ENCODE measurements around the gene ARFIP1.
"Not testable (repeated sequence)": the region's sequence is repeated elsewhere in the genome, so short reads cannot be mapped to it uniquely, and the experiment has no call there.

The ARFIP1 gene

GRCh38 chr4:152847376-152847775, 67.6 kb downstream of the ARFIP1 start:
- DNase-seq, result no peak

GRCh38 chr4:152848508-152848907, 68.8 kb downstream of the ARFIP1 start:
- DNase-seq, result no peak

DNA sequence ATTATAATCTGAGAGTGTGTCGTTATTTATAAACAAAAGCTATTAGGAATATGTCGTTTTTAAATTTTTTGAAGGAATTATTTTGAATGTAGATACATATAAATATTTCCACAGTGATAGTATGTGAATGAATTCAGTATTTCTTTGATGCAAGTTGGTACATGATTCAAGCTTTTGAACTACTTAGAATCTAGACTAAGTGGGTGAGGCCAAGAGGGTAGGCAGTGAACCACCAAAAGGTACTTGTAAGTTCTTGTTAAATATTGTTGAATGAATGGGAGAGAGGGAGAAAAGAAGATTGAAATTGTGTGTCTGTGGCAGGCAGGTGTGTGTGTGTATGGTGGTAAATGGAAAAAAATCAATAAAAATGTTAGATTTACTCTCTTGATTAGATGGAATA, 69.6 kb downstream of the ARFIP1 start:
- no peak for DNase-seq

DNA sequence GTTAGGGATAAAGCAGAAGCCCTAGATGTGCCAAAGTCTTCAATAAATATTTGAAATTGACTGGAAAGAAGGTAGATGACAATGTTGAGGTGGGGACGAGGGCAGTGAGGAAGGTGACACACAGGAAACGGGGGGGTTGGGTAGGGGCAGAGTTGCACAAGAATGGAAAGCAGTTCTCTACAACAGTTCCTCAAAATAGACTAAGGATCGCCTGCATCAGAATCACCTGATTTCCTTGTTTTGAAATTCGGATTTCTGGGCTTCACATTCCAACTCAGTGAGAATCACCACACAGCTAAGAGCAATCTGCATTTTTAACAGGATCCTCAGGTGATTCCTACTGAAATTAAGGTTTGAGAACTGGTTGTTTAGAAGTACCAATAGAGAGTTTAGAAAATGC, 70.6 kb downstream of the ARFIP1 start:
- DNase-seq, result peak in 1 of 5 experiments; percentile 13

- no peak for DNase-seq
These were observed 71.5 kb downstream of the ARFIP1 start for GRCh38 chr4:152851226-152851625.

DNA sequence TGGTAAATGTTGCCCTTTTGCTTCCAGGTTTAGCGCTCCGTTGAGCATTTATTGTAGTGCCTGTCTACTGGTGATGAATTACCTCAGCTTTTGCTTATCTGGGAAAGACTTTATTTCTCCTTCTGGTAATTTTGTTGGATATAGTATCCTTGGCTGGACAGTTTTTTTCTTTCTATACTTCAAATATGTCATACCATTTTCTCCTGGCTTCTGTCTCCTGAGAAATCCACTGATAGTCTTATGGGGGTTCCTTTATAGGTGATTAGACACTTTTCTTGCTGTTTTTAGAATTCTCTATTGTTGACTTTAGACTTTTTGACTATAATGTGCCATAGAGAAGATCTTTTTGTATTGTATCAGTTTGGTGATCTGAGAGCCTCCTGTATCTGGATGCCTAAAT, 73.5 kb downstream of the ARFIP1 start:
- DNase-seq, result no peak

DNA sequence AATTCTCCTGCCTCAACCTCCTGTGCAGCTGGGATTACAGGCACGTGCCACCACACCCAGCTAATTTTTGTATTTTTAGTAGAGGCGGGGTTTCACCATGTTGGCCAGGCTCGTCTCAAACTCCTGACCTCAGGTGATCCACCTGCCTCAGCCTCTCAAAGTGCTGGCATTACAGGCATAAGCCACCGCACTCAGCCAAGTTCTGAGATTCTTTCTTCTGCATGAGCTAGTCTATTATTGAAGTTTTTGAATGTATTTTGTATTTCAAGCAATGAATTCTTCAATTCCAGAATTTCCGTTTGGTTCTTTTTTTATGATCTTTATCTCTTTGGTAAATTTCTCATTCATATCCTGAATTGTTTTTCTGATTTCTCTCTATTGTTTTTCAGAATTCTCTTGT, 74.3 kb downstream of the ARFIP1 start:
- DNase-seq, result not testable (repeated sequence)

DNA sequence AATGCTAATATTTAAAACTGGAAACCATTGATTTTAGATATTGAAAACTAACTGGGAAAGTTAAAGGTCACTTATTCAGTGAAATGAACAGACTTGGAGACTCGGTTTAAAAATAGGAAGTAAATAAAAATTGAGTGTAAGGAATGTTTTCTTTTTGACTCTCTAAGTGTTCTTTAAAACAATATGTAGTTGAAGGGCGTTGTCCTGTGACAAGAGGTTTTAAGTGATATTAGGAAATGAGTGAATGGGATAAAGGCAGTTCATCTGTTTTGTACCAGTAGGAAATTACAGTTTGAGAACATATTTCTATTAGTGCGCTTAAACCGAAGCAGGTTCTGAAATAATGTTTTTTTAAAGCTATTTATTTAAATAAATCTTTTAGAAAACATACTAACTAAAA, 77.2 kb downstream of the ARFIP1 start:
- no peak for DNase-seq

GRCh38 chr4:152858934-152859333, 79.2 kb downstream of the ARFIP1 start:
- no peak for DNase-seq

DNA sequence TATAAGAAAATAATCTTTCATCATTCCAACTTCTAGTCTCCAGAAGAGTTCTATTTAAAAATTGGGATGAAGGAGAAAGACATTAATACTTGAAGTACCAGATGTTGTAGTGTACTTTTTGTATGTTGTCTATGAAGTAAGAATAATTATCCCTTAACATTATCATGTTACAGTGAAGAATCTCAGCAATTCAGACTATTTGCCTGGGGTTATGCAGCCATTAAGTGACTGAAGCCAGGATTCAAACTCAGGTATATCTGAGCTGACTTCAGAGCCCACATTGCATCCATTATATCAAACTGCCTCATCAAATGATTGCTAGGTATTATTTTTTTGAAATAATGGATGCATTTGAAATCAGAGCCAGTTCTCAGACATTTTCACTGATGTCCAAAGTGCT, 80.3 kb downstream of the ARFIP1 start:
- DNase-seq, result no peak

- no peak for DNase-seq
These were observed 82.9 kb downstream of the ARFIP1 start for GRCh38 chr4:152862608-152863007.

GRCh38 chr4:152864361-152864760, 84.6 kb downstream of the ARFIP1 start:
- no peak for DNase-seq

DNA sequence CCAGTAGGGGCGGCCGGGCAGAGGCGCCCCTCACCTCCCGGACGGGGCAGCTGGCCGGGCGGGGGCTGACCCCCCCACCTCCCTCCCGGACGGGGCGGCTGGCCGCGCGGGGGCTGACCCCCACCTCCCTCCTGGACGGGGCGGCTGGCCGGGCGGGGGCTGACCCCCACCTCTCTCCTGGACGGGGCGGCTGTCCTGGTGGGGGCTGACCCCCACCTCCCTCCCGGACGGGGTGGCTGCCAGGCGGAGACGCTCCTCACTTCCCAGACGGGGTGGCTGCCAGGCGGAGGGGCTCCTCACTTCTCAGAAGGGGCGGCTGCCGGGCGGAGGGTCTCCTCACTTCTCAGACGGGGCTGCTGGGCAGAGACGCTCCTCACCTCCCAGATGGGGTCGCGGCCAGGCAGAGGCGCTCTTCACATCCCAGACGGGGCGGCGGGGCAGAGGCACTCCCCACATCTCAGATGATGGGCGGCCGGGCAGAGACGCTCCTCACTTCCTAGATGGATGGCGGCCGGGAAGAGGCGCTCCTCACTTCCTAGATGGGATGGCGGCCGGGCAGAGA, 86.8 kb downstream of the ARFIP1 start:
- DNase-seq, result not testable (repeated sequence)

DNA sequence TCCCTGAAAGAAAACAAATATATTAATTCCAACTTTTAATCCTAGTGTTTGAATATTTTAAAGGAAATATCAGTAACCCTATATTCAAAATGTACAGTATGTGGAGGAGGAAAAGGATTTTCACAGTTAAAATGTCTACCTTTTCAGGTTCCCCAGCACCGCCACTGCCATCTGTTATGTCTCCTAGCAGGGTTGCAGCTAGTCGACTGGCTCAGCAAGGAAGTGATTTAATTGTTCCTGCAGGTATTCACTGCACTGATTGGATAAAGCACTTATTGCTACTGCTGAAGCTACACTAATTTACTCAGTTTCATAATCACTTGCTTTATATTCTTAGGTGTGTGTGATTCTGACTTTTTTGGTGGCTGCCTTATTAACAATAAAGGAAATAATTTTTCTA, 90.9 kb downstream of the ARFIP1 start:
- no peak for DNase-seq

DNA sequence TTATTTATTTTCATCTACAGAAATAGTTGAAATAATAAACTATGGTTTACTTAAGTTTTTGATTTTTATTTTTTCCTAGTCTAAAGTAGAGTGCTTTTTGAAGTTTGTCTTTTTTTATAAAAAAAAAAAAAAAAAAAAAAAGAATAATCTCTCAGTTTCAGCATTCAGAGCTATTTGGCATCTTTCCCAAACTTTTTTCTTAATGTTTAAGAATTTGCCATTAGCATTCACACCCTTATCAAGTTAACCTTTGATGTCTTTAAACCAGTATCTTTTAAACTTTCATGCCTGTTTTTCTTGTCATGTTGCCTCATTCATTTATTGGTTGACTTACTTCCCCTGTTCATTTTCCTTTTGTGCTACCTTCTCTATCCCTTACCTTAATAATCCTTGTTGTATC, 95.5 kb downstream of the ARFIP1 start:
- DNase-seq, result no peak

- no peak for DNase-seq
These were observed 98.1 kb downstream of the ARFIP1 start for GRCh38 chr4:152877868-152878267.

GRCh38 chr4:152880263-152880662, 100.5 kb downstream of the ARFIP1 start:
- DNase-seq, result no peak

DNA sequence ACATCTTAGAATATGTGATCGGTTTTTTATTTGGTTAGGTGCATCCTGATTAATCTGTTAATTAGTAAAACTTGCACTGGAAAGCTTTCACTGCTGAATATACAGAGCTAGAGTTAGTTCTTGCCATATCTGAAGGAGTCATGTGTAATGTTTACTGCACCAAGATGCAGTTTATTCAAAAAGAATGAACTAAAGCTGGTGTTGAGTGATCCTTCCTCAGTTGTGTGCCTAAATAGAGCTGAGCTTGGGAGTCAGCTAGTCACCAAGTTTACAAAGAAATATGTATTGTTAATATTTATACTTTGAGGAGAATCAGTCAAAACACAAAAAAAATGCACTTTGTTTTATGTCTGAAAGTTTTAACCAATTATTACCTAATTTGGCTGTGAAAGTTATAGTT, 102.2 kb downstream of the ARFIP1 start:
- DNase-seq, result no peak

DNA sequence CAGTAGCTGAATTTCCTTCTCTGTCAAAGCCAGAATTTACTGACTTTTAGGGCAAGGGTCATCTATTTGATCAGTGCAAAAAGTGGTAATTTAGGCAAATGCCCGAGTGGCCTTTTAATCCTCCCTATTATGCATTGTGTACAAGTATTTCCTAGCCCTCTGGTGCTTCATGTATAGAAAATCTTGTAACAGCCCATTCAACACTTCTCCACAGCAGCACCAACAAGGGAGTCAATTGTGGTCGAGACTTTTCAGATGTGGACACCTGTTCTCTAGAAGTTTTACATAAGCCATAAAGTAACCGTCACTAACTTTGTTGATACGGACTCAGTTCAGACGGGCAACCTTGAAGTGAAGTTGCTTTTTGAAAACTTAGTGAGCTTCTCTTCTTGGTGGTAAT, 105.4 kb downstream of the ARFIP1 start:
- DNase-seq, result no peak

DNA sequence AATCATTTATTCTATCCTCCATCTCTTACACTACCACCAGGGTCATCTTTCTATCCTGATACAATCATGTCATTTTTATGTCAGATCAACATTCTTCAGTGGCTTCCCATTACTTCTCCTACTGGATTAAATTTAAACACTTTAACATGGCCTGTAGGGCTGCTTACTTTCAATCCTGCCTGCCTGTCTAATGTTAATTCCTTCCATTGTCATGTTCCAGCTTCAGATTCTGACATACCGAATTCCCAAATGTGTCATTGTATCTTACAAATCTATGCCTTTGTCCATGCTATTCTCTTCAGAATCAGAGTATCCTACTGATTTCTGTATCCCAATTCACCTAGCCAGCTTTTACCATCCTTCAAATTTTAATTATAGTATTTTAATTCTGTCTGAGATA, 106.4 kb downstream of the ARFIP1 start:
- no peak for DNase-seq

DNA sequence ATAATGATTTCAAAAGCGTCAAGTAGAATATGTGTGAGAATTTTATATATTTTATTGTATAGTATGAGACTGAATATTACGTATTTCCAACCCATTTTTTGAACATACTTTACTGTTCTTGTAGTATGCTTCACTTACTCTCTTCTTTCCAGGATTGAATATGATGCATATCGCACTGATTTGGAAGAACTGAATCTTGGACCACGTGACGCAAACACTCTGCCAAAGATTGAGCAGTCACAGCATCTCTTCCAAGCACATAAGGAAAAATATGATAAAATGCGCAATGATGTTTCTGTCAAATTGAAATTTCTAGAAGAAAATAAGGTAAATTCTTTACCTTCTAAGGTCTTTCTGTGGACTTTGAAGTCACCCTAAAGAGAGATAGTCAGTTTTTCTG, 108.2 kb downstream of the ARFIP1 start:
- DNase-seq, result no peak

DNA sequence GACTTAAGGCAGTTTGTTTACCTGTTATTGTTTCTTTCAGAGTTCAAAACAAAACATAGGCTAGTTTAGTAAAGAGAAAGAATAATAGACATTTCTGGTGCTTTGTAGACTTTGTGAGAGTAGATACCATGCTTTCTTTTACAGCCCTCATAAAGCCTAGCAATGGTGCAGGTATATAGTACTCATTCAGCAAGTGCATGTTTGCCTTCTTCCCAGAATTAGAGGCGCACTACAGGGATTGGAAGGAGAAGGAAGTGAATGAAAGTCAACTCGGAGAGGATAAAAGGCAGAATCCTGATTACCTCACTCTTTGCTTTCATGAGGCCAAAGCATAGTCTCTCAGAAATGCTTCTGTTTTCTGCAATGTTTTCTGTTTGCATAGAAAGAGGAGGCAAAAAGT, 113.2 kb downstream of the ARFIP1 start:
- no peak for DNase-seq

GRCh38 chr4:152894673-152895072, 114.9 kb downstream of the ARFIP1 start:
- no peak for DNase-seq

DNA sequence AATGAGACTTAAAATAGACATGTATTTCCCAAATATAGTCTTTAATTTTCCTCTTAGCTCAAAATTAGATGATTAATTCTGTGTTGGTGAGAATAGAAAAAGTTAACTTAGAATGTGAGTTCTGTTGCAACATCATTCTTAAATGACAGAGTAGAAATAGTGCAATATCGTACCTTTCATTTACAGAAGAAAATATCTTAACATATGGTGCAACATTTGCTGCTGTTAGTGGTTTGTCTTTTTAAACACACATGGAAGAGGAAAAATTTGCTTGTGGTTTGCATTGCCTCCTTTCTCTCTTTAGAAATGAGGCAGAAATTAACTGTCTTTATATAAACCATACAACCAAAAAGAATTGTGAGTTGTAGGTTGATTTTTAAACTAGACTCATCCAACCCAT, 117.1 kb downstream of the ARFIP1 start:
- DNase-seq, result no peak

- not testable (repeated sequence) for DNase-seq
These were observed 118.4 kb downstream of the ARFIP1 start for GRCh38 chr4:152898133-152898532.

DNA sequence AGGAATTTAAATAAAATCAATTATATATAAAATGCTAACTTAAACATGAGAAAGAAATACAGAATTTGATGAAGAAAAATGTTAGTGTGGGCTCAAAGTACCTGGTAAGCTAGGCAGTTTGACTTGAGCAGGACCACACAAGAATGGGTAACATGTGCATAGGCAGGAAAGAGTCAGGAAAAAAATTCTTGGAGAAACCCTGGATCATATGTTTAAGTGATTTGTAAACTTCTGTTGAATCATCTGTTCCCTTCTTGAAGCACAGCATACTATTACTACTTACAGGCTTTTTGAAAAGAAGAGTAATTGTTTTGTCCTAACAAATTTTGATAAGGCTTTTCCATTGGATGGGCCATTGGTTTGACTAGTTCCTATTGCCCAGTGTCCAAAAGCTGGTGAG, 118.9 kb downstream of the ARFIP1 start:
- DNase-seq, result no peak
